ENCODE measurements around the gene GPHA2. TPM values are rescaled to one million over a fixed set of nuclear protein-coding genes. Genes with fewer than 3 reads are reported as not detected.

The GPHA2 gene
- total and polyA plus RNA-seq, 2 of the 13 experiments (the other 11 are each of a cell fraction or from before 2014, with no cell fraction given), result 13.0 to 19.1 TPM

- no peak for TF ChIP-seq DRAP1 (CRISPR knock-in tag; IDR thresholded peaks at IDR 0.05)
- peak; percentile 89 for TF ChIP-seq ZNF121 (CRISPR knock-in tag; IDR thresholded peaks at IDR 0.05)
- TF ChIP-seq NR2F6 (IDR thresholded peaks at IDR 0.05), result 0 out of 2 replicates have a peak, but pooled peaks have one; percentile 2
- TF ChIP-seq NR2F6 (CRISPR knock-in tag; IDR thresholded peaks at IDR 0.05), result no peak
- no peak for TF ChIP-seq HDAC1 (CRISPR knock-in tag; IDR thresholded peaks at IDR 0.05)
- TF ChIP-seq STAT5B (CRISPR knock-in tag; IDR thresholded peaks at IDR 0.05), result no peak
- peak; percentile 2; the same call in 1 of the 2 replicates for TF ChIP-seq ZNF280D (CRISPR knock-in tag; IDR thresholded peaks at IDR 0.05)
- TF ChIP-seq ZNF589 (CRISPR knock-in tag; conservative IDR thresholded peaks at IDR 0.05), result no peak
- 0 out of 2 replicates have a peak, but pooled peaks have one; percentile 0 for TF ChIP-seq GATAD2A (CRISPR knock-in tag; IDR thresholded peaks at IDR 0.05)
- no peak for TF ChIP-seq ZNF512B (CRISPR knock-in tag; IDR thresholded peaks at IDR 0.05; ENCODE audit: borderline replicate concordance)
These were observed 43.8 kb downstream of the GPHA2 start (continued) for GRCh38 chr11:64891880-64892279.

Data from HepG2 (cell line).